ENCODE results near the gene MROH2B.

- TF ChIP-seq CTCF (IDR thresholded peaks at IDR 0.05 in 8 of 11, conservative IDR thresholded peaks at IDR 0.05 in 3 of 11) (no peak), POLR2A (IDR thresholded peaks at IDR 0.05) (no peak), POLR2AphosphoS5 (IDR thresholded peaks at IDR 0.05) (no peak)
These were observed 23.7 kb upstream of the MROH2B start for GRCh38 chr5:41094871-41095270.

Data from spleen (tissue), 7 donors.